ENCODE results near the gene ANKIB1.

ANKIB1 gene

DNA sequence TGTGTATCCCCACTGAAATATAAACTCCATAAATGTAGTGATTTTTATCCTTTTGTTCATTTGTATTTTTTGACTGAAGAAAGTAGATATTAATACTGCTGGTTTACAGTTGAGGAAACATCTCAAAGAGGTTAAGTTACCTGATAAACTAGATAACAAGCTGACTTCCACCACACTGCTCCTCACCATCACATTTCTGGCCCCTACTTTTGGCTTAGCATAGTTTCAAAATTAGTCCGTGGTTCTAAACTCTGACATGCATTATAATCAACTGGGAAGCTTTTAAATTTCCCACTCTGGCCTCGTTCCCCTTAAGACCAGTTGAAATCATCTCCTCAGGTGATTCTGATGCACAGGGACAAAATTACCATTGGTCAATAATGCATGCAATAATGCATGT is 43.5 kb downstream of the ANKIB1 start:
- Mint-ChIP-seq H3K27ac (no peak overlapping the region), H3K4me1 (ENCODE audit: low read depth) (peaks cover 34% of the 10 kb centered on the region), H3K9me3 (peaks cover 4% of the 10 kb centered on the region), H3K4me3 (no peak overlapping the region), H3K36me3 (ENCODE audit: low read depth) (peaks cover 3% of the 10 kb centered on the region), H3K27me3 (no peaks in the 10 kb centered on the region)
- DNase-seq, result no peak

DNA sequence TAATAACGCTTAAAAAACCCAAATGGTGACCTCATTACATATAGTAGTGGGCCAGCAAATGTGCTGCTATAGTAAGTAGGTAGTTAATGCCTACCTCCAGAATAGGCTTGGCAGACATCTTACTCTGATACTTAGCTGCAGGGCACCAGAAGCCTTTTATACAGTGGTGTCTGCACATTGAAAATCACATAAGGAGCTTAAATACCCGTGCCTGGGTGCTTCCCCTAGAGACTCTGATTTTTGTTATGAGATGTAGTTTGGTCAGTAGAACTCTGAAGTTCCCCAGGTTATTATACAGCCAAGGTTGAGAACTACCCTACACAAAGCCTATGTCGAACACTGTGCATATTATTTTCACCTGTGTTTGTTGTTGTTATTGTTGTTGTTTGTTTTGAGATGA is 47.2 kb downstream of the ANKIB1 start:
- Mint-ChIP-seq H3K36me3 (ENCODE audit: low read depth) (peaks cover 18% of the 10 kb centered on the region), H3K27me3 (no peaks in the 10 kb centered on the region), H3K9me3 (no peaks in the 10 kb centered on the region), H3K4me1 (ENCODE audit: low read depth) (peaks cover 29% of the 10 kb centered on the region), H3K4me3 (no peak overlapping the region), H3K27ac (no peak overlapping the region)
- DNase-seq, result no peak

DNA sequence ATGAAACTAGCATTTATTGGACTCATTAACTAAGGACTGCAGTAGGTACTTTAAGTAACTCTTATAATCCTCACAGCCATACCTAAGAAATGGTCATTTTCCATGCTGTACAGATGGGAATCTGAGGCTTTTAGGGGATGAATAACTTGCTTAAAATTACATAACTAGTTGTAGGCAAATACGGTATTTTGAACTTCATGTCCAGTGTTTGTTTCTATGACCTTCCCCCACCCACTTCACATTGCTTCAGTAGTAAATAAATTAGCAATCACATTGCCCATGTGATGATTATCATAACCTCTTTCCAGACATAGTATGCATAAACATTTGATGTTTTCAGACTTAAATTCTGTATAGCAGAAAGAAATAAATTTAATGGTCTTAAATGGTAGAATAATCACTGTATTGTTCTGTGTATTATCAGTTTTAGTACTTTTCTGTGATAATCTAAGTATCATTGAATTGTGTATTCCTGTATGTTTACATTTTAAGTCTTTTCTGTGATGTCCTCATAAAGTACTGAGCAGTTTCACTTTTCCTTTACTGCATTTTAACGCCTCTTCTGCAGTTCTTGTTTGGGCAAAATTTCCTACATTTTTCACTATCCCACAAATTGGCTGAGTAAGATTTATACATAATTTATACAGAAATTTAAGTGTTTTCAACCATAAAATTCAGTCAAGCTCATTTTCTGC is 48.3 kb downstream of the ANKIB1 start:
- Mint-ChIP-seq H3K9me3 (no peaks in the 10 kb centered on the region), H3K27me3 (no peaks in the 10 kb centered on the region), H3K27ac (no peak overlapping the region), H3K4me1 (ENCODE audit: low read depth) (peaks cover 26% of the 10 kb centered on the region), H3K36me3 (ENCODE audit: low read depth) (peaks cover 22% of the 10 kb centered on the region), H3K4me3 (no peak overlapping the region)
- no peak for DNase-seq

DNA sequence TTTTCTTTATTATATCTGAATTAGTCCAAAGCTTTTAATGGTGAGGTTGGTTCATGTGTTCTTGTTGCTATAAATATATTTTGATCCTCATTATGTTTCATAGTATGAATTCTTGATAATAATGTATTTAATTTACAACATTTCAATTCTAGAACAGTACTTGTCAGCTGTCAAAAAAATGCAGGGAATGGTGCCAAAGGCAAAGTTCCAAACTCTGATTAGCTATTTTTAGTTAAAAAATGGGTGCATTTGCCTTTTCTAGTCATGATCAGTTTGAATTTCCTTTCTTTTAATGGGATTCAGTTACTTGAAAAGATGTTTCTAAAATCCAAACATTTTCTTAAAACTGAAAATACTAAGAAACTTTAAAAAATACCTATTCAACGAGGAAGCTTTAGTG is 49.6 kb downstream of the ANKIB1 start:
- H3K4me3 Mint-ChIP-seq, result no peak overlapping the region
- DNase-seq, result no peak
- H3K27ac Mint-ChIP-seq, result no peak overlapping the region
- H3K36me3 Mint-ChIP-seq (ENCODE audit: low read depth), result peaks cover 30% of the 10 kb centered on the region
- H3K27me3 Mint-ChIP-seq, result no peaks in the 10 kb centered on the region
- H3K4me1 Mint-ChIP-seq (ENCODE audit: low read depth), result peaks cover 17% of the 10 kb centered on the region
- no peaks in the 10 kb centered on the region for H3K9me3 Mint-ChIP-seq

DNA sequence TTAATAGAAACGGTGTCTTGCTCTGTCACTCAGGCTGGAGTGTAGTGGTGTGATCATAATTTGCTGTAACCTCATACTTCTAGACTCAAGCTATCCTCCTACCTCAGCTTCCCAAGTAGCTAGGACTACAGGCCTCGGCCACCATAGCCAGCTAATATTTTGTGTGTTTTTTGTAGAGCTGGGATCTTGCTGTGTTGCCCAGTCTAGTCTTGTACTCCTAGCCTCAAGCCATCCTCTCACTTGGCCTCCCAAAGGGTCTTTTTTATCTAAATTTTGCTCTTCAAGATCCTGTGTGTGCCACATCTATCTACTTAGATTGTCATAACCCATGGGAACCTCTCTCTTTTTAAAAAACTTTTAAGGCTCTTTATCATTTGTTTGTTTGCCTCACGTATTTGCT is 50.5 kb downstream of the ANKIB1 start:
- Mint-ChIP-seq H3K4me3 (no peak overlapping the region), H3K9me3 (no peaks in the 10 kb centered on the region), H3K27me3 (no peaks in the 10 kb centered on the region), H3K36me3 (ENCODE audit: low read depth) (peaks cover 37% of the 10 kb centered on the region), H3K4me1 (ENCODE audit: low read depth) (peaks cover 14% of the 10 kb centered on the region), H3K27ac (no peak overlapping the region)
- DNase-seq, result no peak

DNA sequence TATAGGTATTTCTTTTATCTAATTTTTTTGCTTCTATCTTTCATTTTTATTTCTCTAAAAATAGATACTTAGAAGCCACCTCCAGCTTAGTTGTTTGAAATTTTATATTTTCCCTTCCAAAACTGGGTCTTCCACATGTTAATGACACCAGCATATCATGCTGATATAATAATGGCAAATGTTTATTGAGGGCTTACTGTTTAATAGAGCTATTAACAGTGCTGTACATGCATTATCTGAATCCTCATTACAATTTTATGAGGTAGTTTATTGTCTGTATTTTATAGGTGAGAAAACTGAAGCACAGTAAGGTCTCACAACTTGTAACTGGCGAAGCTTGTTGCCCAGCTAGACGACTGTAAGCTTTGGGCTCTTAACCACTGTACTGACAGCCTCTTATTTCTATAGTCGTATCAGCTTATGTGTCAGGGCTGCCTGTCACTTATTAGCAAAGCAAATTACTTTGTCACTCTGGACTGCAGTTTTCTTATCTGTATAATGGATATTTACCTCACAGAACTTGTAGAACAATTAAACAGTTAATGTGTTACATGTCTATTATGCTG is 51.2 kb downstream of the ANKIB1 start:
- H3K27me3 Mint-ChIP-seq, result no peaks in the 10 kb centered on the region
- no peaks in the 10 kb centered on the region for H3K9me3 Mint-ChIP-seq
- H3K4me1 Mint-ChIP-seq (ENCODE audit: low read depth), result peaks cover 10% of the 10 kb centered on the region
- no peak for DNase-seq
- H3K4me3 Mint-ChIP-seq, result no peak overlapping the region
- H3K36me3 Mint-ChIP-seq (ENCODE audit: low read depth), result peaks cover 37% of the 10 kb centered on the region
- H3K27ac Mint-ChIP-seq, result no peak overlapping the region

DNA sequence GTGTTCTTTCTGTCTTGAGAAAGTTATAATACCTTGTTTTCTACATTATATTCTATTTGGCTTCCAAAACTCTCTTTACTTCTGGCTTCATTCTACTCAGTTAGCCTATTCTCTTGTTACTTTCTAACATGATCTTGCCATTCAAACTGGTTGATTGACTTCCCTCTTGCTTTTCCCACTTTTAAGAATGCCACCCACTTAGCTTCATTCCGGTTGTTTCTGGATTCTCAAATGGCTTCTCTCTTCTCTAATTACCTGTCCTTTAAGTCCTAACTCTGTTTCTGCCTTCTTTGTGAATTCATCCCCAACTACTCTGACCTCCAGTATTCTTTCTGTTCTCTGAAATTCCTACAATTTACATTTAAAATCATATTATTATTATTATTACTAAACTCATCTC is 52.0 kb downstream of the ANKIB1 start:
- Mint-ChIP-seq H3K9me3 (no peaks in the 10 kb centered on the region), H3K4me1 (ENCODE audit: low read depth) (peaks cover 9% of the 10 kb centered on the region), H3K36me3 (ENCODE audit: low read depth) (peaks cover 37% of the 10 kb centered on the region), H3K27me3 (no peaks in the 10 kb centered on the region), H3K4me3 (no peak overlapping the region), H3K27ac (no peak overlapping the region)
- no peak for DNase-seq

DNA sequence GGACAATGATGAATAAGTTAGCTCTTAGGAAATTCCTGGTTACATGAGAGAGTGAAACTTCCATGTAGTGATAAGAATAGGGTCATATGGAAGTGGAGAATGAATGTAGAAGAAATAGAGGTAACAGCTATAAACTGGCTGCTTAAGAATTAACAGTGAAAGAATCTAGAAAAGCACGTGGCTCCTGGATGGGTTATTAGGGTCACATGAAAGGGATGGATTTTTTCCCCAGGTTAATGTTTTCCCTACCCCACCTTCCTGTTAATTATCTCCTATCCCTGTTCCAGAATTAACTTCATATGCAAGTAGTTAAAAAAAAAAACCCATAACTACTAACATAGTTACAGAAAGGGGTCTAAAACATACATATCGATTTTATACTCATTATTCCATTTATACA is 58.0 kb downstream of the ANKIB1 start:
- Mint-ChIP-seq H3K27ac (no peak overlapping the region), H3K9me3 (no peaks in the 10 kb centered on the region), H3K27me3 (no peaks in the 10 kb centered on the region), H3K4me1 (ENCODE audit: low read depth) (no peaks in the 10 kb centered on the region), H3K36me3 (ENCODE audit: low read depth) (peaks cover 38% of the 10 kb centered on the region), H3K4me3 (no peak overlapping the region)
- no peak for DNase-seq

DNA sequence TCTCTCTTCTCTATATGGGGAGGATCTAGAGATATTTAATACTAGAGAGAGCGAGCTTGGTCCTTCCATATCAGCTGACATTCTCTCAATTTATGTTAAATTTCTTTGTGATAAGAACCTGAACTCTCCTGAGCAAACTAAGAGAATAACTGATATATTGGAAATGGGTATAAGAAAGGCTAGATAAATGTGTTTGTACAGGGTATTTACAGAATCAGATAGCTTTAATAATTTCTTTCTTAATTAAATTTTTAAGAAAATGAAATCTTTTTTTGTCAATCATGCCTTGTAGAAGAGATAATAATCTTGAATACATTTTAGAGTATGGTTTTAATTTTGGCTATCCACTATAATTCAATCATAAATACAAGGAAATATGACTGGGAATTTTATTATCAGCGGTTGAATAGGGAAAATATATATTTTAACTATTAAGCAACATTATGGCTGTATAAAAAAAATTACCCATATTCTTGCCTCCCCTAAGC is 58.7 kb downstream of the ANKIB1 start:
- Mint-ChIP-seq H3K4me1 (ENCODE audit: low read depth) (no peaks in the 10 kb centered on the region), H3K27ac (no peak overlapping the region)

DNA sequence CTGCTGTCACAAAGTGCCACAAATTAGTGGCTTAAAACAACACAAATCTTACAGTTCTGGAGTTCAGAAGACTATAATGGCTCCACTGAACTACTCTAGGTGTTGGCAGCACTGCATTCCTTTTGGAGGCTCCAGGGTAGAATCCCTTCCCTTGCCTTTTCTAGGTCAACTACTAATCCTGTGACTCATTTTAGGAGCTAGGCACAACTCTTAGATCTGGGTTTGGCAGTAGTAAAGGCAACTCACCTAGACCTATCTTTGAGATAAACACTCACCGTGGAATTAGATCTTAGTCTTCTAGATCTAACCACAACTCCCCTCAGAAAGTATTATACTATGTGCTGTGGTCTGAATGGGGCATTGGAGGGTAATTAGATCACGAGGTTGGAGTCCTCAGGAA is 60.4 kb downstream of the ANKIB1 start:
- Mint-ChIP-seq H3K27me3 (no peaks in the 10 kb centered on the region), H3K36me3 (ENCODE audit: low read depth) (peaks cover 32% of the 10 kb centered on the region), H3K4me3 (no peak overlapping the region), H3K4me1 (ENCODE audit: low read depth) (no peaks in the 10 kb centered on the region), H3K27ac (no peak overlapping the region), H3K9me3 (no peaks in the 10 kb centered on the region)
- DNase-seq, result no peak

More for the DNA sequence above, 58.7 kb downstream of the ANKIB1 start:
- H3K4me3 Mint-ChIP-seq, result no peak overlapping the region
- H3K9me3 Mint-ChIP-seq, result no peaks in the 10 kb centered on the region
- DNase-seq, result no peak
- H3K36me3 Mint-ChIP-seq (ENCODE audit: low read depth), result peaks cover 37% of the 10 kb centered on the region
- H3K27me3 Mint-ChIP-seq, result no peaks in the 10 kb centered on the region

DNA sequence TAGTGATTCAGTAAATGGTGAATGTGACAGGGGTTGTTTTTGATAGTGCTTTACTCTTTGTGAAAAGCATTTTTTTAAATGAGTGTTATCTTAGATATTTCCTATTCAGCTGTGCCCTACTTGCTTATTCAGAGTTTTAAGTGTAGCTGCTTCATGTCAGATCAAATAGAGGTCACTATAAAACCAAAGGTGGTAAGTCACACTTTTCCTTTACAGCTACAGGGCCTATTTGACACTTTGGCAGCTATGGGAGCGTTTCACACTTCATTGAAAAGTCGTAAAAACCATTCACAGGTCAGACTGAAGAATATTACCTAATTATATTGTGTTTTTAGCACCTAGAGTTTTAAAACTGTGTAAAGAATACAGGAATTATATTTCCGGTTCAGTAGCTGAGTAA is 67.3 kb downstream of the ANKIB1 start:
- H3K4me1 Mint-ChIP-seq (ENCODE audit: low read depth), result no peaks in the 10 kb centered on the region
- H3K27ac Mint-ChIP-seq, result no peak overlapping the region
- DNase-seq, result no peak
- H3K4me3 Mint-ChIP-seq, result no peak overlapping the region
- no peaks in the 10 kb centered on the region for H3K9me3 Mint-ChIP-seq
- H3K27me3 Mint-ChIP-seq, result no peaks in the 10 kb centered on the region
- H3K36me3 Mint-ChIP-seq (ENCODE audit: low read depth), result peaks cover 23% of the 10 kb centered on the region

DNA sequence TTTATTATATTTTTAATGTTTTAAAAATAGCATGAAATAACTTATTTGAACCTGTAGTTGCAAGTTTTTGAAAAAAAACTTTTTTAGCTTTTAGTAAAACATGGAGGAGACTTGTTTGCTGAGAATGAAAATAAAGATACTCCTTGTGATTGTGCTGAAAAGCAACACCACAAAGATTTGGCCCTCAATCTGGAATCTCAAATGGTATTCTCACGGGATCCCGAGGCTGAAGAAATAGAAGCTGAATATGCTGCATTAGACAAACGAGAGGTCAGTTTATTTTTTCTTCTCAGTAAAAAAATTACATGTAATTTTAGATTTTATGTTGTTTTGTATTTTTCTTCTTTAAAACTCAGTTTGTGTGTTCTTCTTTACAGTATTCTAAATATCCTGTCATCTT is 73.5 kb downstream of the ANKIB1 start:
- Mint-ChIP-seq H3K36me3 (ENCODE audit: low read depth) (peaks cover 21% of the 10 kb centered on the region), H3K4me1 (ENCODE audit: low read depth) (no peaks in the 10 kb centered on the region), H3K27me3 (no peaks in the 10 kb centered on the region), H3K9me3 (no peaks in the 10 kb centered on the region), H3K4me3 (no peak overlapping the region), H3K27ac (no peak overlapping the region)
- no peak for DNase-seq

DNA sequence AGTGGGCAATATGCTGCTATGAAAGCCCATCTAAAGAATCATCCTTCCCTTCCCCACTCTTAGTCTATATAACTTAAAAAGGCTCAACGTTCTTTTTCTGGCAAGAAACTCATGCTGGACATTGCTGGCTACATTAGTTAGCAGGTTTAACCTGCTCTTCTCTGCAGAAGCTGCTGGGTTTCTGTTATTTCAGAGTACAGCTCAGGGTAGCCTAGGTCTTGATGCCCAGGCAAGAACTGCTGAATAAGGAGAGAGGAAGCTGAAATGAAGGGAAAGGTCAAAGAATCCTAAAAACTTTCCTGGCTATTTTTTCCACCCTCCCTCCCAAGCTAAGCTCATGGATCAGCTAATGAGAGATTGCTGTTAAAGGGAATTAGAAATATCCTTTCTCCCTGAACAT is 79.4 kb downstream of the ANKIB1 start:
- Mint-ChIP-seq H3K36me3 (ENCODE audit: low read depth) (peaks cover 36% of the 10 kb centered on the region), H3K9me3 (no peaks in the 10 kb centered on the region), H3K27ac (no peak overlapping the region), H3K4me1 (ENCODE audit: low read depth) (no peaks in the 10 kb centered on the region), H3K27me3 (no peaks in the 10 kb centered on the region), H3K4me3 (no peak overlapping the region)
- DNase-seq, result no peak

DNA sequence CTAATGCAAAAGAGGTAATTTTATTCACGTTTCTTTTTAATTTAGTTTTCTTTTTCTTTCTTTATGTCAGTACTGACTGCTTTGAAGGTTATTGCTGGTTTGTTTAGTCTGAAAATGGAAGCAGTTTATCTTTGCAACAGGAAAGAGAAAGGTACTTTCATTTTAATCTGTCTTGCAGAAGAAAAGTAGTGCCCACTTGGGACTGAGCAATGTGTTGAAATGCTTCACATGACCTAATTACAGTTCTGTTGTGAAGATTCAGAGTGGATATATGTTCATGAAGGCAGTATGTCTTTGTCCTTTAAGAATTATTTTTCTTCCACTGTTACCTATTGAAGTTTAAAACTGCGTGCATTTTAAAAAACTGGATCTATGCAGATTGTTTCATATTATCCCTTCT is 80.1 kb downstream of the ANKIB1 start:
- DNase-seq, result no peak
- H3K4me3 Mint-ChIP-seq, result no peak overlapping the region
- H3K4me1 Mint-ChIP-seq (ENCODE audit: low read depth), result no peaks in the 10 kb centered on the region

DNA sequence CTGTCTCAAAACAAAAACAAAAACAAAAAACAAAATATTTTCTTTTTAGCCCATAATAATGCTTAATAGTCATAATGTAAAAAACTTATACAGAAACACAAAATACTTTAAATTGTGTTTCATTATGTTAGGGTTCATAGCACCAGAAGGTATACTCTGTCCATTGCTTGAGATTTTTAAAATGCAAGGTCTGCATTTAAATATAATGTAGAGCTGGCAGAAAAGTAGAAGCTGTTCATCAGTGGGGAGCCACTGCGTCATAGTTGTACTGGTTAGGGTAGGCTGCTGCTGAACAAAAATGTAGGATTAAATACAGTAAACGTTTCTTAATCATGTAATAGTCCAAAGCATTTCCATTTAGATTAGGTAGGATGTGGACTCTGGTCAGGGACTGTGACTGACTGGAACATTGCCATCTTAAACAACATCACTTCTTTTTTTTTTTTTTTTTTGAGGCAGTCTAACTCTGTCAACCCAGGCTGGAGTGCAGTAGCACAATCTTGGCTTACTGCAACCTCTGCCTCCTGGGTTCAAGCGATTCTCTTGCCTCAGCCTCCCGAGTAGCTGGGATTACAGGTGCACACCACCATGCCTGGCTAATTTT is 85.2 kb downstream of the ANKIB1 start:
- DNase-seq, result no peak
- Mint-ChIP-seq H3K4me3 (no peak overlapping the region), H3K36me3 (ENCODE audit: low read depth) (peaks cover 59% of the 10 kb centered on the region), H3K9me3 (no peaks in the 10 kb centered on the region), H3K27ac (no peak overlapping the region), H3K27me3 (no peaks in the 10 kb centered on the region), H3K4me1 (ENCODE audit: low read depth) (no peaks in the 10 kb centered on the region)

More for the DNA sequence above, 80.1 kb downstream of the ANKIB1 start:
- Mint-ChIP-seq H3K27me3 (no peaks in the 10 kb centered on the region), H3K27ac (no peak overlapping the region), H3K36me3 (ENCODE audit: low read depth) (peaks cover 30% of the 10 kb centered on the region), H3K9me3 (no peaks in the 10 kb centered on the region)

Data from activated T-cell treated with anti-CD3 and anti-CD28 coated beads, Interleukin-2, amount 50 U/mL, for 24 hours (primary cell).